RWPE1 (cell line): ENCODE results near the gene AASDHPPT.

Experiments
- CTCF ChIA-PET: fragments of 350-600 bp; sonication (Branson Sonifier 250); formaldehyde crosslinking; extraction: SDS; loops from one replicate; lab custom pipeline; 2021; lab: Yijun Ruan, JAX
- POLR2A ChIA-PET: fragments of 400-600 bp; formaldehyde crosslinking; extraction: SDS; loops from one replicate; lab custom pipeline; 2020; ENCODE audit warnings: antibody characterized with exemption; ENCODE audit not compliant: low non-redundant PET; lab: Yijun Ruan, JAX
- DNase-seq: peaks from one replicate; pipeline ENCODE4 v3.0.0; 2012; ENCODE audit warnings: low spot score
- H3K27ac ChIP-seq: fragments of 450-650 bp; 2 replicates; pipeline ENCODE4 v1.5.1; 2017
- TF ChIP-seq, protein P1 (sequence below): fragments of 450-650 bp; conservative IDR thresholded peaks from 2 replicates; pipeline ENCODE4 v1.5.1; 2017; ENCODE audit warnings: low read depth, mild to moderate bottlenecking

Gene AASDHPPT

DNA sequence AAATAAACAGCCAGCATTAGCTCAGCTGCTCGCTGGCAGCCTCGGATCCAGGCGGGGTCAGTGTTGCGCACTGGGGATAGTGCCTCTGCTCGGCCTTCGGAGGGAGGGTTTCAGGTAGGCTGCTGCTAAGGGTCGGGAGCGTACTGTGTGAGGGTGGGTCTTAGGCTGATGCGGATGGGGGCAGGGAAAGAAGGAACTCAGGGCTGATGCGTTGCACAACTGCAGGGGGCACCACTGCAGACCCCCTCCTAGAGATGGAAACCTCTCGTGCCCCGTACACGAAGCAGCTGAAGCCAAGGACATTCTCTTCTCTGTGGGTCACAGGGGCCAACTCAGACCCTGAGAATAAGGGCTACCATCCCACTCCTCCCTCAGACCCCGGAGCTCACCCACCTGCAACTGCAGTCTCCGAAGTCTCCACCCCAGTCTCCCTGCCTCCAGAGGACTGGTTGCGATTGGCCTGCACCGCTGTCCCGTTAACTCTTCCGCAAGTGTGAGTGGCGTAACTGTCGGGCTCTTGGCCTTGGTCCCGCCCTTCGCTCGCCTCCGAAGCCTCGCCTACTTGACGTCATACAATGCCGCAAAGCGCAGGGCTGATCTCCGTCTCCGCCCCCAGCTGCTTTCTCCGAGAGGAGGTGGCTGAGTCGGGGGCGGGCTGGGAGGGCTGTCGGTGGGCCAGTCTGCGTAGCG, 398 bp upstream of the AASDHPPT start, which contains the start of gene KBTBD3:
TSS of gene KBTBD3 (minus strand) at position 429 of the 690 bp plus-strand sequence. CDS start 18,250 bp downstream, outside the sequence.
- peak within 1 kb of the TSS; percentile 87 for H3K27ac ChIP-seq
- TF ChIP-seq, protein P1, sequence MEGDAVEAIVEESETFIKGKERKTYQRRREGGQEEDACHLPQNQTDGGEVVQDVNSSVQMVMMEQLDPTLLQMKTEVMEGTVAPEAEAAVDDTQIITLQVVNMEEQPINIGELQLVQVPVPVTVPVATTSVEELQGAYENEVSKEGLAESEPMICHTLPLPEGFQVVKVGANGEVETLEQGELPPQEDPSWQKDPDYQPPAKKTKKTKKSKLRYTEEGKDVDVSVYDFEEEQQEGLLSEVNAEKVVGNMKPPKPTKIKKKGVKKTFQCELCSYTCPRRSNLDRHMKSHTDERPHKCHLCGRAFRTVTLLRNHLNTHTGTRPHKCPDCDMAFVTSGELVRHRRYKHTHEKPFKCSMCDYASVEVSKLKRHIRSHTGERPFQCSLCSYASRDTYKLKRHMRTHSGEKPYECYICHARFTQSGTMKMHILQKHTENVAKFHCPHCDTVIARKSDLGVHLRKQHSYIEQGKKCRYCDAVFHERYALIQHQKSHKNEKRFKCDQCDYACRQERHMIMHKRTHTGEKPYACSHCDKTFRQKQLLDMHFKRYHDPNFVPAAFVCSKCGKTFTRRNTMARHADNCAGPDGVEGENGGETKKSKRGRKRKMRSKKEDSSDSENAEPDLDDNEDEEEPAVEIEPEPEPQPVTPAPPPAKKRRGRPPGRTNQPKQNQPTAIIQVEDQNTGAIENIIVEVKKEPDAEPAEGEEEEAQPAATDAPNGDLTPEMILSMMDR = peak; percentile 71
- POLR2A ChIA-PET = interaction anchor here (0.5 kb wide), 1 partner anchor 489 kb away, joined by 3 read pairs; no protein-coding TSS in a partner anchor
- CTCF ChIA-PET = interaction anchor here (0.5 to 1.6 kb wide), 3 partner anchors 10 to 21 kb away, joined by 3 to 4 read pairs (median 3); no protein-coding TSS in a partner anchor
- peak; percentile 90 for DNase-seq

DNA sequence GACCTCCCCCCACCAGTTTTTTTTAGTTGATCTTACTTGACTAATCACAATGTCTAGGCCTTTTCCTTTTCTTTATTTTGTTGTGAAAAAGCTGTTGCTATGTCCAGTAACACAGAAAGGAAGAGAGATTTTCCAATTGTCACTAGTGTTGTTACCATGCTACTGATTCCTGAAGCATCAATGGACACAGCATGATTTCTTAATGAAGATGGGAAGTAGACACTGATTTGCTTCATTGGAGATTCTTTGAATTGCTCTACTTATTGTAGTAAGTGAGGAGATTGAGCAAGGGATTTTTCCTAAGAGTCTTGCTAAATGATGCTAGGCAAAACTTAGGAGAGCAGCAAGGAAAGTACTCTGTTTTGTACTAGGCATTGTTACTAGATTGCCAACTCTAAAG, 4.6 kb downstream of the AASDHPPT start:
- no peak overlapping the region for H3K27ac ChIP-seq
- CTCF ChIA-PET = interaction anchor here (0.5 kb wide), 1 partner anchor 1696 kb away, joined by 3 read pairs; no protein-coding TSS in a partner anchor
- no peak for DNase-seq
- TF ChIP-seq, protein P1 = no peak
- POLR2A ChIA-PET = no interaction called here

DNA sequence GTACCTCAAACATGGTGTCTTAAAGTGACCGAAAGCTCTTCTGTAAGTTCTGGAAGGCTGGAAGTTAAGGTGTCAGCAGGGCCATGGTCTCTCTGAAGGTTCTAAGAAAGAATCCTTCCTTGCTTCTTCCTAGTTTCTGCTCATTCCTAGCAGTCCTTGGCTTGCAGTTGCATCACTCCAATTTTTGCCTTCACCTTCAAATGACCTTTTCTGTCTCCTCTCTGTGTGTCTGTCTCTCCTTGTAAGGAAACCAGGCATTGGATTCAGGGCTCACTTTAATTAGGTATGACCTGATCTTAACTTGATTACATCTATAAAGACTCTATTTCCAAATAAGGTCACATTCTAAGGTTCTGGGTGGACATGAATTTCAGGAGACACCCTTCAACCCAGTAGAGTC, 8.7 kb downstream of the AASDHPPT start:
- DNase-seq = no peak
- H3K27ac ChIP-seq = no peak overlapping the region
- CTCF ChIA-PET = interaction anchor here (0.7 to 1.3 kb wide), 2 partner anchors 10 to 47 kb away, joined by 3 to 4 read pairs; no protein-coding TSS in a partner anchor
- POLR2A ChIA-PET = interaction anchor here (0.6 kb wide), 1 partner anchor 219 kb away, joined by 3 read pairs; no protein-coding TSS in a partner anchor
- TF ChIP-seq, protein P1 = no peak

DNA sequence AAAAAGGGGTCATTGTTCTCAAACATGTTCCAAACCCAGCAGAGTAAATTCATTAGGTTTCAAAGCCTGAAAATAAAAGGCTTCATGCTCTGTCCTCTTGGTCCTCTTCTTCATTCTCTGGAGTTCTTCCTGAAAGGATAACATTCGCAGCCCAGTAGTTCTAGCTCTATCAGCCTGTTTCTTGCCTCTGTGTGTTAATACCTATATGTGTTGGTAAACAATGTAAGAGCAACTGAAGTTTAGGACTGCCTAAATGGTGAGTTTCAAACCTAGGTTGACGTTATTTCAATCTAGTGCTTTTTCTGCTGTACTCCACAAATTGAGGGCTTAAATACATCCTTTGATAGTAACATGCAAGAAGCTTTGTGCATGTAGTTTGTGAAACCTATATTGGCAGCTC, 9.4 kb downstream of the AASDHPPT start:
- no peak overlapping the region for H3K27ac ChIP-seq
- CTCF ChIA-PET = interaction anchor here (0.6 to 1.4 kb wide), 5 partner anchors 9 to 619 kb away, joined by 3 to 5 read pairs (median 4); partner anchors contain the start of gene AASDHPPT
- POLR2A ChIA-PET = no interaction called here
- TF ChIP-seq, protein P1 = no peak
- no peak for DNase-seq

DNA sequence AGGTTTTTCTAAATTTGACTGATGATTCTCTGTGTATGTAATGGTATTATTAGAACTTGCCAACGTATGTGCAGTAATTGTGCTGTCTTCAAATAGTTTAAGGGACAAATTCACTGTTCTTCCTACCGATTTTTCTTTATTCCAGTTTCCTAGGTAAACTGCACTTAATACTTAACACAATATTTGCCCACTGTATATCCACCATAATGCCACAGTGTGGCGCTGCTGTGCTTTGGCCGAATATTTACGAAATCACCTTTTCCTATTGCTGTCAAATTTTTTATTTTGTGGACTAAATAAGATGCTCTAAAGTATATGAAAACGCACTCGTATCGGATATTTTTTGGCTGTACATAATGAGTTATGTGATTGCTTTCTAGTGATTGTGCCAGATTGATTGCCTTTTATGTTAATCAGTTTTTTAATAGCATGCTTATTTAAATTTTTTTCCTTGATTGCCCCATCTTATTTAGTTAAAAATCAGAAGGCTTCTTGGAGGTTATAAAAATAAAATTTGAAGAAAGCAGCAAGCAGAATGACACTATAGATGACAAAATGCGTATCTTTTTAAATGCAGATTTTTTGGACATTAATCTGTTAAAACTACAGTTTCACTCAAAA, 10.5 kb downstream of the AASDHPPT start:
- DNase-seq = peak; percentile 4
- CTCF ChIA-PET = interaction anchor here (0.6 to 1.4 kb wide), 10 partner anchors 10 to 863 kb away, joined by 3 to 6 read pairs (median 3); partner anchors contain the start of gene AASDHPPT
- POLR2A ChIA-PET = no interaction called here
- H3K27ac ChIP-seq = no peak overlapping the region
- TF ChIP-seq, protein P1 = peak; percentile 94

DNA sequence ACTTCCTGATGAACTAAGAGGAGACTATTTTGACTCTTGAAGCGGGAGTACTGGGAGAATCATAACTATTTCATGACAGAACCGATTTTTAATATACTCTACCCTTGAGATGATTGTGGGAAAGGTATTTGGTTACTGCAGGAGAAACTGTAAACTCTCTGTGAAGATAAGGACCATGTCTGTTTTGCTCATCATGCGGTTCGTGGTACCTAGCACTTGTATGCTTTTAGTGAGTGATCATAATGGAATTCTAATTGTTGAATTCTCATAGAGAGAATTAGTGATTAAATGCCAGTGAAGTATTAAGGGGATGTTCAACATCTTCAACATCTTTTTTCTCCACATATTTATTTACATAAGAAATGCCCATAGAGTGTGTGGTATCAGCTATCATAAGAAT, 11.4 kb downstream of the AASDHPPT start:
- DNase-seq = no peak
- CTCF ChIA-PET = no interaction called here
- TF ChIP-seq, protein P1 = no peak
- POLR2A ChIA-PET = no interaction called here
- no peak overlapping the region for H3K27ac ChIP-seq
